LNCaP clone FGC (cell line): ENCODE data around the gene POU2AF2.
"Not testable (repeated sequence)": the region's sequence is repeated elsewhere in the genome, so short reads cannot be mapped to it uniquely, and the experiment has no call there.

ENCODE experiments used
- DNase-seq: peaks from one replicate; pipeline ENCODE4 v3.0.0-alpha.2; 2011; ENCODE audit warnings: low read depth
- H3K4me3 ChIP-seq: 2 replicates; pipeline ENCODE4 v1.5.1; 2011; ENCODE audit warnings: mild to moderate bottlenecking, low read depth, low read length, control low read depth
- CTCF ChIP-seq: IDR thresholded peaks from 2 replicates; pipeline ENCODE4 v1.5.1; 2012; ENCODE audit warnings: mild to moderate bottlenecking; ENCODE audit not compliant: control insufficient read depth, insufficient read depth; ENCODE audit errors: extremely low read depth

The POU2AF2 gene

GRCh38 chr11:111253630-111254029, 8.1 kb downstream of the POU2AF2 start:
- H3K4me3 ChIP-seq: no peak overlapping the region

GRCh38 chr11:111258046-111258445, 12.5 kb downstream of the POU2AF2 start:
- DNase-seq: no peak
- H3K4me3 ChIP-seq: no peak overlapping the region
- no peak for TF ChIP-seq CTCF

More at GRCh38 chr11:111253630-111254029, 8.1 kb downstream of the POU2AF2 start:
- TF ChIP-seq CTCF: no peak
- DNase-seq: no peak

- no peak overlapping the region for H3K4me3 ChIP-seq
- no peak for DNase-seq
- TF ChIP-seq CTCF: no peak
Measured at GRCh38 chr11:111259896-111260295, 14.4 kb downstream of the POU2AF2 start.

GRCh38 chr11:111260811-111261210, 15.3 kb downstream of the POU2AF2 start:
- no peak for DNase-seq
- TF ChIP-seq CTCF: no peak
- no peak overlapping the region for H3K4me3 ChIP-seq

- H3K4me3 ChIP-seq: no peak overlapping the region
- DNase-seq: no peak
- TF ChIP-seq CTCF: no peak
Measured at GRCh38 chr11:111264646-111265045, 19.1 kb downstream of the POU2AF2 start.

GRCh38 chr11:111265421-111265820, 19.9 kb downstream of the POU2AF2 start:
- TF ChIP-seq CTCF: no peak
- DNase-seq: no peak
- H3K4me3 ChIP-seq: no peak overlapping the region

GRCh38 chr11:111268303-111268702, 22.8 kb downstream of the POU2AF2 start:
- DNase-seq, H3K4me3 ChIP-seq: not testable (repeated sequence)
